Measurements from ENCODE around the gene SH3TC1.

The SH3TC1 gene

DNA sequence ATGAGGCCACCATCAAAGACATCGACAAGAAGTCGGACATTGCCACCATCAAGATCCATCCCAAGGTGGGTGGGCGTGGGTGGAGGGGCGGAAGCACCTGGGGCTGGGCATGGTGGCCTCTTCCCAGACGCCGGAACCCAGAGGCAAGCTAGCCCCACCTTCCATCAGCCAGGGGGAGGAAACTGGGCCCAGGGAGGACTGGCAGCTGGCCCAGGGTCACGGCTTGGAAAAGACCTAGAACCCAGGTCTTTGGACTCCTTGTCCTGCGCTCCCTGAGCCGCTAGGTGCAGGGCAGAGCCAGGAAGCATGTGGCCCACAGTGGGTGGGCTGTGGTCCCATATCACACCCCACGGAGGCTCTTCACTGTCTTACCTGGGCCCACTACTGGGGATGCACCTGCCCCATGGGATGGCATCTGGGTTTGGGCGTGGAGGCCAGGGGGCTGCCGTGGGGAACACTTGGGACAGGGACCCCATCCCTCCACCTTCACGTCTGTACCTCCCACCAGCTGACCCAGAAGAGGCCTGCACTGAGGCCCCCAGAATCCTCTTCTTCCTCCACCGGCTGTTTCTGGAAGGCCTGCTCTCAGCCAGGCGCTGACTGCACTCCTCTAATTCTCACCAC is 87.7 kb downstream of the SH3TC1 start:
- FAIRE-seq (no peak), DNase-seq (ENCODE audit: low spot score) (no peak)

DNA sequence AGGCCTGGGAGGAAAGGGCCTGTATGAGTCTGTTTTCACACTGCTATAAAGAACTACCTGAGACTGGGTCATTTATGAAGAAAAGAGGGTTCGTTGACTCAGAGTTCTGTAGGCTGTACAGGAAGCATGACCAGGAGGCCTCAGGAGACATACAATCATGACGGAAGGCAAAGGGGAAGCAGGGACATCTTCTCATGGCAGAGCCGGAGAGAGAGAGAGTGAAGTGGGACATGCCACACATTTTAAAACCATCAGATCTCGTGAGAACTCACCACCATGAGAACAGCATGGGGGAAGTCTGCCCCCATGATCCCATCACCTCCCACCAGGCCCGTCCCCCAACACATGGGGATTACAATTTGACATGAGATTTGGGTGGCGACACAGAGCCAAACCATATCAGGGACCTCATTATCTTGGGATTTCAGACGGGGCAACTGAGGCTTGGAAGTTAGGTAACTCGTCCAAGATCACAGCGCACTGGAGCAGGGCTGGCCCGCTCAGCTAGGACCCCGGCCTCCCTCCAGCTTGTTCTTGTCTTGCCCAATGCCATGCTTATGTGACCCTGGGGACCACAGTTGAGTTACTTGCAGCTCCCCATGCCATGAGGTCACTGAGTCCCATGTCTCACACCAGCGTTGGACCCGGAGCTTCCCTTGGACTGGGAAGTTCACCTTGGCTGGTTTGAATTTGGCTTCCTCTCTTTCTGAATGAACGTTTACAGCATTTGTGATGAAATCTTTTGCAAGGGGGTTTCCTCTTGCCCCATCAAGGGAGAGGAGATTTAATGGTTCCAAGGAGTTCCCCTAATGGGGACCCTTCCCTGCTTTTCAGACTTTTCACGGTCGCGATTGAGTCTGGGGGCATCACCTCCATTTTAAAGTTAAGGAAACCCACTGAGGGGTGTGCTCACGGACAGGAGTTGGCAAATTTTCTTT is 88.5 kb downstream of the SH3TC1 start:
- DNase-seq (ENCODE audit: low spot score) (no peak), FAIRE-seq (no peak)

GRCh38 chr4:8289151-8289750 is 90.2 kb downstream of the SH3TC1 start:
- FAIRE-seq (no peak), DNase-seq (ENCODE audit: low spot score) (no peak)

GRCh38 chr4:8289956-8290700 is 91.0 kb downstream of the SH3TC1 start:
- no peak for DNase-seq (ENCODE audit: low spot score)
- FAIRE-seq, result no peak

GRCh38 chr4:8290701-8290970 is 91.5 kb downstream of the SH3TC1 start:
- FAIRE-seq (no peak), DNase-seq (ENCODE audit: low spot score) (no peak)

Measured in urothelium cell line (cell line).